Sigmoid colon (tissue), 4 donors: Measurements from ENCODE around the gene NFIB.

ENCODE experiments used
- POLR2A ChIP-seq, 2 donors: fragments of 450-650 bp; IDR thresholded peaks; one replicate each; pipeline ENCODE4 v1.6.1; 2016; ENCODE audit warnings: antibody characterized with exemption in 2 of 2, mild to moderate bottlenecking in 2 of 2, moderate library complexity in 2 of 2
- POLR2AphosphoS5 ChIP-seq, 4 donors: sonication (generic); formaldehyde crosslinking; IDR thresholded peaks; one replicate each; pipeline ENCODE4 v1.6.1; 2017; ENCODE audit warnings: antibody characterized with exemption in 4 of 4
- TF ChIP-seq, protein P1 (sequence below), 4 experiments: fragments of 450-650 bp in 3 of 4; fragments of 200-600 bp in 1 of 4; IDR thresholded peaks; one replicate each; pipeline ENCODE4 v1.5.1; 2016 to 2019; ENCODE audit warnings: antibody characterized with exemption in 4 of 4, mild to moderate bottlenecking in 3 of 4, moderate library complexity in 2 of 4

DNA sequence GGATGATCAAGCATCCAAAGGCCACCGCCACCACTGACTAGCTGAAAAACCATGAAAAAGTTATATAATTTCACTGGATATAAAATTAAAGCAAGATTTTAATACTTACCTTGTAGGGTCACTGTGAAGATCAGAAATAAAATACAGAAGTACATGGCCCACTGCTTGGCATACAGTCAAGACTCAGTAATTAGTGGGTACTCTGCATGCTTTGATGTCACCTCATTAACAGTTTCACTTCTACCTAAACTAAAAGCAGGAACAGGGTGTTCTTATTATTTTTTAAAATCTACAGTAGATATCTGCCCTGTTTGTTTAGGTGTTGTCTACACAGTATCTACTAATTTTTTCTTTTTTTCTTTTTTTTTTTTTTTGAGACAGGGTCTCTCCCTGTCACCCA is 66.4 kb downstream of the NFIB start:
- TF ChIP-seq POLR2AphosphoS5 (IDR thresholded peaks at IDR 0.05) = no peak
- TF ChIP-seq POLR2A (IDR thresholded peaks at IDR 0.05) = no peak
- TF ChIP-seq, protein P1, sequence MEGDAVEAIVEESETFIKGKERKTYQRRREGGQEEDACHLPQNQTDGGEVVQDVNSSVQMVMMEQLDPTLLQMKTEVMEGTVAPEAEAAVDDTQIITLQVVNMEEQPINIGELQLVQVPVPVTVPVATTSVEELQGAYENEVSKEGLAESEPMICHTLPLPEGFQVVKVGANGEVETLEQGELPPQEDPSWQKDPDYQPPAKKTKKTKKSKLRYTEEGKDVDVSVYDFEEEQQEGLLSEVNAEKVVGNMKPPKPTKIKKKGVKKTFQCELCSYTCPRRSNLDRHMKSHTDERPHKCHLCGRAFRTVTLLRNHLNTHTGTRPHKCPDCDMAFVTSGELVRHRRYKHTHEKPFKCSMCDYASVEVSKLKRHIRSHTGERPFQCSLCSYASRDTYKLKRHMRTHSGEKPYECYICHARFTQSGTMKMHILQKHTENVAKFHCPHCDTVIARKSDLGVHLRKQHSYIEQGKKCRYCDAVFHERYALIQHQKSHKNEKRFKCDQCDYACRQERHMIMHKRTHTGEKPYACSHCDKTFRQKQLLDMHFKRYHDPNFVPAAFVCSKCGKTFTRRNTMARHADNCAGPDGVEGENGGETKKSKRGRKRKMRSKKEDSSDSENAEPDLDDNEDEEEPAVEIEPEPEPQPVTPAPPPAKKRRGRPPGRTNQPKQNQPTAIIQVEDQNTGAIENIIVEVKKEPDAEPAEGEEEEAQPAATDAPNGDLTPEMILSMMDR (IDR thresholded peaks at IDR 0.05) = no peak
